ENCODE results near the gene DROSHA.
"Not testable (repeated sequence)": the region's sequence is repeated elsewhere in the genome, so short reads cannot be mapped to it uniquely, and the experiment has no call there.

Gene DROSHA

DNA sequence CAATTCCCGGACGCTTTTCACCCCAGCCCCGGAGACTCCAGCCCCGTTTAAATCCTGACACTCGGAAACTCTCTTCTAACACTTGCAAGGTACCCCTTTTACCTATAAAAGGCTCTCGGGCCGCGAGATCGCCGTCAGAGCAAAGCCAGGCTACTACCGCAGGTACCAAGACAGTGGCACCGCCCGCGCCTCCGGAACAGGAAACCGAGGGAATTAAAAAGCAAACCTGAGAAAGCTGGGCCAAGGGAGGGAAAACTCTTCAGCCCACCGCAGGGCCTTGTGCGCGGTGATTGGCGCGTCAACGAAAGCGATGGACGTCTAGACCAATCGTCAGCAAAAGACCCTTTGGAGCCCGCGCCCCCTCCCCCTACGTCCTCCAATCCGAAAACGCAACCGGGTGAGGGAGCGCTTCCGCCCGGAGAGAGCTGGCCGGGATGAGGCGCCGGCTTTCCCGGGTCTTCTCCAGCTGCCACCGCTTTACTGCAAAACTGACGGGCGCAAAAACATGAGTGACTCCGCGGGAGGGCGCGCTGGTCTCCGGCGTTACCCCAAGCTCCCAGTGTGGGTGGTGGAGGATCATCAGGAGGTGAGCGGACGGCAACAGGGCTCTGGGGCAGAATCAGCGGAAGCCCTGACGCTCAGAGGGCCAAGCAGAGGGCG, at the start of gene DROSHA, which contains the start of gene C5orf22:
DROSHA (minus strand) TSS at position 206 of the 660 bp plus-strand sequence. CDS start 3,034 bp downstream, outside the sequence.
C5orf22 (plus strand) TSS at position 414 of the 660 bp plus-strand sequence; CDS start at position 506, 92 bp downstream.
- H3K36me3 ChIP-seq (ENCODE audit: control insufficient read depth in 5 of 5, insufficient read depth in 5 of 5, low read length in 5 of 5) = peaks cover 19 to 35% (median 29%) of the 10 kb centered on the region in 5 donors
- H3K27ac ChIP-seq (ENCODE audit: low read depth, low read length) = peak within 1 kb of the TSS; percentile 89
- H3K4me1 ChIP-seq (ENCODE audit: control insufficient read depth in 5 of 5, insufficient read depth in 5 of 5, low read length in 5 of 5) = peaks cover 4 to 32% (median 28%) of the 10 kb centered on the region in 5 donors
- peak within 1 kb of the TSS; percentile 84 to 99 (median 95) for H3K9ac ChIP-seq (ENCODE audit: low read length in 5 of 5)
- no peaks in the 10 kb centered on the region for H3K9me3 ChIP-seq (ENCODE audit: control insufficient read depth in 5 of 5, low read length in 5 of 5)
- no peaks in the 10 kb centered on the region for H3K27me3 ChIP-seq (ENCODE audit: control insufficient read depth in 5 of 5, insufficient read depth in 4 of 5, low read length in 5 of 5)
- peak within 1 kb of the TSS; percentile 91 to 99 (median 98) for H3K4me3 ChIP-seq (ENCODE audit: low read depth in 1 of 5, low read length in 5 of 5)

- Histone ChIP-seq H3K27me3 (ENCODE audit: control insufficient read depth in 5 of 5, insufficient read depth in 4 of 5, low read length in 5 of 5) (no peaks in the 10 kb centered on the region), H3K9me3 (ENCODE audit: control insufficient read depth in 5 of 5, low read length in 5 of 5) (no peaks in the 10 kb centered on the region), H3K4me3 (ENCODE audit: low read depth in 1 of 5, low read length in 5 of 5) (no peak overlapping the region), H3K4me1 (ENCODE audit: control insufficient read depth in 5 of 5, insufficient read depth in 5 of 5, low read length in 5 of 5) (no peaks in the 10 kb centered on the region), H3K9ac (ENCODE audit: low read length in 5 of 5) (no peak overlapping the region), H3K36me3 (ENCODE audit: control insufficient read depth in 5 of 5, insufficient read depth in 5 of 5, low read length in 5 of 5) (no peaks in the 10 kb centered on the region), H3K27ac (ENCODE audit: low read depth, low read length) (no peak overlapping the region)
Observed at GRCh38 chr5:31579558-31579957, 47.7 kb upstream of the DROSHA start.

GRCh38 chr5:31577438-31577837, 45.5 kb upstream of the DROSHA start:
- Histone ChIP-seq H3K4me1 (ENCODE audit: control insufficient read depth in 5 of 5, insufficient read depth in 5 of 5, low read length in 5 of 5) (no peaks in the 10 kb centered on the region), H3K9ac (ENCODE audit: low read length in 5 of 5) (no peak overlapping the region), H3K36me3 (ENCODE audit: control insufficient read depth in 5 of 5, insufficient read depth in 5 of 5, low read length in 5 of 5) (no peaks in the 10 kb centered on the region), H3K4me3 (ENCODE audit: low read depth in 1 of 5, low read length in 5 of 5) (no peak overlapping the region), H3K27me3 (ENCODE audit: control insufficient read depth in 5 of 5, insufficient read depth in 4 of 5, low read length in 5 of 5) (no peaks in the 10 kb centered on the region), H3K9me3 (ENCODE audit: control insufficient read depth in 5 of 5, low read length in 5 of 5) (no peaks in the 10 kb centered on the region), H3K27ac (ENCODE audit: low read depth, low read length) (no peak overlapping the region)

DNA sequence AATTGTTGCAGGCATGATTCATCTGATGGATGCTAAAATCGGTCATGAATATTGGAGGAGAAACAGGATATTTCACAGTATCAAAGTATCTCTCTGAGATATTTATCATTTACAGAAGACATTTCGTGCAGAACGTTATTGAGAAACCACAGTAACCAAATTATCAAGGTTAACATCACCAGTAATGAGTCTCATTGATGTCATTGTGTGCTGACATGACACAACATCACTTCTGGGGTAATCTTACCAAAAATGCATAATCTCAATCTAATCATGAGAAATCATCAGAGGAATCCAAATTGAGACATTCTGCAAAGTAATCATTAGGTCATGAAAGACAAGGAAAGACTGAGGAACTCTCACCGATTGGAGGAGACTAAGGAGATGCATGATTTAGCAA, 42.9 kb upstream of the DROSHA start:
- H3K4me1 ChIP-seq (ENCODE audit: control insufficient read depth in 5 of 5, insufficient read depth in 5 of 5, low read length in 5 of 5) = no peaks in the 10 kb centered on the region
- H3K9ac ChIP-seq (ENCODE audit: low read length in 5 of 5) = no peak overlapping the region
- H3K27me3 ChIP-seq (ENCODE audit: control insufficient read depth in 5 of 5, insufficient read depth in 4 of 5, low read length in 5 of 5) = no peaks in the 10 kb centered on the region
- H3K36me3 ChIP-seq (ENCODE audit: control insufficient read depth in 5 of 5, insufficient read depth in 5 of 5, low read length in 5 of 5) = no peaks in the 10 kb centered on the region
- H3K4me3 ChIP-seq (ENCODE audit: low read depth in 1 of 5, low read length in 5 of 5) = no peak overlapping the region
- no peak overlapping the region for H3K27ac ChIP-seq (ENCODE audit: low read depth, low read length)
- no peaks in the 10 kb centered on the region for H3K9me3 ChIP-seq (ENCODE audit: control insufficient read depth in 5 of 5, low read length in 5 of 5)

GRCh38 chr5:31573494-31574142, 41.7 kb upstream of the DROSHA start:
- Histone ChIP-seq H3K9me3 (ENCODE audit: control insufficient read depth in 5 of 5, low read length in 5 of 5) (no peaks in the 10 kb centered on the region), H3K27me3 (ENCODE audit: control insufficient read depth in 5 of 5, insufficient read depth in 4 of 5, low read length in 5 of 5) (no peaks in the 10 kb centered on the region), H3K27ac (ENCODE audit: low read depth, low read length) (no peak overlapping the region), H3K4me1 (ENCODE audit: control insufficient read depth in 5 of 5, insufficient read depth in 5 of 5, low read length in 5 of 5) (no peaks in the 10 kb centered on the region), H3K9ac (ENCODE audit: low read length in 5 of 5) (no peak overlapping the region), H3K36me3 (ENCODE audit: control insufficient read depth in 5 of 5, insufficient read depth in 5 of 5, low read length in 5 of 5) (no peaks in the 10 kb centered on the region), H3K4me3 (ENCODE audit: low read depth in 1 of 5, low read length in 5 of 5) (no peak overlapping the region)

GRCh38 chr5:31569068-31569467, 37.2 kb upstream of the DROSHA start:
- Histone ChIP-seq H3K27ac (ENCODE audit: low read depth, low read length) (no peak overlapping the region), H3K9me3 (ENCODE audit: control insufficient read depth in 5 of 5, low read length in 5 of 5) (no peaks in the 10 kb centered on the region), H3K4me3 (ENCODE audit: low read depth in 1 of 5, low read length in 5 of 5) (no peak overlapping the region), H3K9ac (ENCODE audit: low read length in 5 of 5) (no peak overlapping the region), H3K4me1 (ENCODE audit: control insufficient read depth in 5 of 5, insufficient read depth in 5 of 5, low read length in 5 of 5) (no peaks in the 10 kb centered on the region), H3K36me3 (ENCODE audit: control insufficient read depth in 5 of 5, insufficient read depth in 5 of 5, low read length in 5 of 5) (no peaks in the 10 kb centered on the region), H3K27me3 (ENCODE audit: control insufficient read depth in 5 of 5, insufficient read depth in 4 of 5, low read length in 5 of 5) (no peaks in the 10 kb centered on the region)

DNA sequence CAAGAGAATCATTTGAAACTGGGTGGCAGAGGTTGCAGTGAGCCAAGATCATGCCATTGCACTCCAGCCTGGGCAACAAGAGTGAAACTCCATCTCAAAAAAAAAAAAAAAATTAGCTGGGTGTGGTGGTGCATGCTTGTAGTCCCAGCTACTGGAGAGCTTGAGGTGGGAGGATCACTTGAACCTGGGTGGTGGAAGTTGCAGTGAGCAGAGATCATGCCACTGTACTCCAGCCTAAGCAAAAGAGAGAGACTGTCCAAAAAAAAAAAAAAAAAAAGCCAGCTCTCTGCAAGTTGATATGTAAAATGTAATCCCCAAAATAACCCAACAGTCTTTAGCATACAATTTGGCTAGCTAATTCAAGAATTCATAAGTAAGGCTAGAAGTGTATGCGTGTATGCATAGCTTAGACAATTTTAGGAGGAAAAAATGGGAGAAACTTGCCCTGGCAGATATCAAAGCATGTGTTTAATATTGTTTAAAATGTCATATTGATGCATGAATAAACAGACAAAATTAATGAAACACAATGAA, 36.5 kb upstream of the DROSHA start:
- Histone ChIP-seq H3K27me3 (ENCODE audit: control insufficient read depth in 5 of 5, insufficient read depth in 4 of 5, low read length in 5 of 5) (no peaks in the 10 kb centered on the region), H3K27ac (ENCODE audit: low read depth, low read length) (no peak overlapping the region), H3K36me3 (ENCODE audit: control insufficient read depth in 5 of 5, insufficient read depth in 5 of 5, low read length in 5 of 5) (no peaks in the 10 kb centered on the region), H3K4me1 (ENCODE audit: control insufficient read depth in 5 of 5, insufficient read depth in 5 of 5, low read length in 5 of 5) (no peaks in the 10 kb centered on the region), H3K9ac (ENCODE audit: low read length in 5 of 5) (no peak overlapping the region), H3K9me3 (ENCODE audit: control insufficient read depth in 5 of 5, low read length in 5 of 5) (no peaks in the 10 kb centered on the region), H3K4me3 (ENCODE audit: low read depth in 1 of 5, low read length in 5 of 5) (no peak overlapping the region)

DNA sequence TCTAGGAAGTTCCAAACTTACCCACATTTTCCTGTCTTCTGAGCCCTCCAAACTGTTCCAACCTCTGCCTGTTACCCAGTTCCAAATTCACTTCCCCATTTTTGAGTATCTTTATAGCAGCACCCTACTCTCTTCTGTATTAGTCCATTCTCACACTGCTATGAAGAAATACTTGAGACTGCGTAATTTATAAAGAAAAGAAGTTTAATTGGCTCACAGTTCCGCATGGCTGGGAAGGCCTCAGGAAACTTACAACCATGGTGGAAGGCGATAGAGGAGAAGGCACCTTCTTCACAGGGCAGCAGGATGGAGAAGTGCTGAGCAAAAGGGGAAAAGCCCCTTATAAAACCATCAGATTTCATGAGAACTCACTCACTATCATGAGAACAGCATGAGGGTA, 34.5 kb upstream of the DROSHA start:
- not testable (repeated sequence) for H3K9ac ChIP-seq (ENCODE audit: low read length in 5 of 5); H3K27ac ChIP-seq (ENCODE audit: low read depth, low read length); H3K9me3 ChIP-seq (ENCODE audit: control insufficient read depth in 5 of 5, low read length in 5 of 5); H3K4me3 ChIP-seq (ENCODE audit: low read depth in 1 of 5, low read length in 5 of 5); H3K27me3 ChIP-seq (ENCODE audit: control insufficient read depth in 5 of 5, insufficient read depth in 4 of 5, low read length in 5 of 5); H3K4me1 ChIP-seq (ENCODE audit: control insufficient read depth in 5 of 5, insufficient read depth in 5 of 5, low read length in 5 of 5); H3K36me3 ChIP-seq (ENCODE audit: control insufficient read depth in 5 of 5, insufficient read depth in 5 of 5, low read length in 5 of 5)

DNA sequence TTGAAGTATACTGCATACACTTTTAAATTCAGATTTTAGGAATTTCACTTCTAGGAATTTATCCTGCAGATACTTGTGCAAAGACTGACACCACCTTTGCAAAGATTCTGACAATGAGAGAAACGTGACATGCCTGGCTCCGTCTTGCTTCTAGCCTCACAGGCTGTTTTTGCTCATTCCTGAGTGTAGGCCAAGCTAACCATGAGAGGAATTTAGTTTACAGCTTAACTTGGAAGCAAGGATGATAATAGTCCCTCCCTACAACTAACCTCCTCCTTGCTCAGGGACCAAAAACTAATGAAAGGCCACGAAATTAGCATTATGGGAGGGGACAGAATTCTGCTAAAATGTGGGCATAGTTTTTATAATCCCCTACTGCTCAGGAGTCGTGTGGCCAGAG, 31.3 kb upstream of the DROSHA start:
- Histone ChIP-seq H3K9ac (ENCODE audit: low read length in 5 of 5) (no peak overlapping the region), H3K9me3 (ENCODE audit: control insufficient read depth in 5 of 5, low read length in 5 of 5) (no peaks in the 10 kb centered on the region), H3K4me3 (ENCODE audit: low read depth in 1 of 5, low read length in 5 of 5) (no peak overlapping the region), H3K27ac (ENCODE audit: low read depth, low read length) (no peak overlapping the region), H3K27me3 (ENCODE audit: control insufficient read depth in 5 of 5, insufficient read depth in 4 of 5, low read length in 5 of 5) (no peaks in the 10 kb centered on the region), H3K4me1 (ENCODE audit: control insufficient read depth in 5 of 5, insufficient read depth in 5 of 5, low read length in 5 of 5) (no peaks in the 10 kb centered on the region), H3K36me3 (ENCODE audit: control insufficient read depth in 5 of 5, insufficient read depth in 5 of 5, low read length in 5 of 5) (peaks cover 0 to 4% (median 0%) of the 10 kb centered on the region in 5 donors)

DNA sequence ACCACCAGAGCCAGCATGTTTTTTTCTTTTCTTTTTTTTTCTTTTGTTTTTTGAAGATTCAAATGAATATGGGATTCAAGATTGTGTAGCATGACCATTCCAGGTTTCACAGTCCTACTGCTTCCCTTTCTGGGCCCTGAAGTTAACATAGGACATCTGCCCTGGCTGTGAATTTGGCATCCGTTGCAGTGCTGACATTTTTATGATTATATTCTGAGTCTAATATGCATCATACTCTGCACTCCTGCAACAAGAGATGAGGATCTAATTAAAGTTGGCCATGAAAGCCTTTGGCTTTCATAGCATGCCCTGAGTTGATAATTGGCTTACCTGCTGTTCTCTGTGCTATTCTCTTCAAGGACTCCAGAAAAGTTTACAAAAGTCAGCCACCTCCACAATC, 30.1 kb upstream of the DROSHA start:
- Histone ChIP-seq H3K36me3 (ENCODE audit: control insufficient read depth in 5 of 5, insufficient read depth in 5 of 5, low read length in 5 of 5) (peaks cover 0 to 5% (median 1%) of the 10 kb centered on the region in 5 donors), H3K27ac (ENCODE audit: low read depth, low read length) (no peak overlapping the region), H3K4me3 (ENCODE audit: low read depth in 1 of 5, low read length in 5 of 5) (no peak overlapping the region), H3K27me3 (ENCODE audit: control insufficient read depth in 5 of 5, insufficient read depth in 4 of 5, low read length in 5 of 5) (no peaks in the 10 kb centered on the region), H3K4me1 (ENCODE audit: control insufficient read depth in 5 of 5, insufficient read depth in 5 of 5, low read length in 5 of 5) (no peaks in the 10 kb centered on the region), H3K9me3 (ENCODE audit: control insufficient read depth in 5 of 5, low read length in 5 of 5) (no peaks in the 10 kb centered on the region), H3K9ac (ENCODE audit: low read length in 5 of 5) (no peak overlapping the region)

All from subcutaneous abdominal adipose tissue (tissue), 5 donors.